Astrocyte (in vitro differentiated cells and primary cell): ENCODE data around the gene SERTM1. TPM values are rescaled to one million over a fixed set of nuclear protein-coding genes. Genes with fewer than 3 reads are reported as not detected.

Experiments
- DNase-seq: peaks from one replicate; pipeline ENCODE4 v3.0.0-alpha.2; 2010; ENCODE audit warnings: low read depth
- FAIRE-seq: peaks from 2 replicates; lab custom pipeline; 2011; peaks lifted over from hg19 to GRCh38; lab: Jason Lieb, UNC
- H2AFZ ChIP-seq: 2 replicates; pipeline ENCODE4 v1.6.0; 2012; ENCODE audit warnings: low read depth, low read length, inconsistent platforms
- H3K27ac ChIP-seq: 2 replicates; pipeline ENCODE4 v1.5.1; 2011; ENCODE audit warnings: low read depth, low read length, inconsistent platforms
- H3K27me3 ChIP-seq: 2 replicates; pipeline ENCODE4 v1.6.0; 2011; ENCODE audit warnings: low read length, inconsistent platforms; ENCODE audit not compliant: insufficient read depth
- H3K36me3 ChIP-seq: 2 replicates; pipeline ENCODE4 v1.5.1; 2011; ENCODE audit warnings: low read length, inconsistent platforms; ENCODE audit not compliant: insufficient read depth
- H3K4me1 ChIP-seq: 2 replicates; pipeline ENCODE4 v1.5.1; 2011; ENCODE audit warnings: low read length, inconsistent platforms; ENCODE audit not compliant: insufficient read depth
- H3K4me2 ChIP-seq: 2 replicates; pipeline ENCODE4 v1.6.0; 2012; ENCODE audit warnings: low read length, inconsistent platforms
- H3K4me3 ChIP-seq: 2 replicates; pipeline ENCODE4 v1.5.1; 2011; ENCODE audit warnings: low read depth, mild to moderate bottlenecking, low read length, inconsistent platforms; ENCODE audit not compliant: insufficient read depth
- H3K79me2 ChIP-seq: 2 replicates; pipeline ENCODE4 v1.6.0; 2012; ENCODE audit warnings: mild to moderate bottlenecking, low read length, inconsistent platforms; ENCODE audit not compliant: insufficient read depth
- H3K9ac ChIP-seq: 2 replicates; pipeline ENCODE4 v1.6.0; 2012; ENCODE audit warnings: mild to moderate bottlenecking, low read length, inconsistent platforms
- H3K9me3 ChIP-seq: 2 replicates; pipeline ENCODE4 v1.5.1; 2012; ENCODE audit warnings: low read depth, mild to moderate bottlenecking, low read length, inconsistent platforms; ENCODE audit not compliant: insufficient read depth
- H4K20me1 ChIP-seq: 2 replicates; pipeline ENCODE4 v1.6.0; 2012; ENCODE audit warnings: low read length, inconsistent platforms; ENCODE audit not compliant: insufficient read depth
- H3K27ac Mint-ChIP-seq: one replicate; pipeline ENCODE4 v1.8.0; 2021; ENCODE audit warnings: mild to moderate bottlenecking, mixed read lengths; ENCODE audit not compliant: unreplicated experiment
- H3K27me3 Mint-ChIP-seq: one replicate; pipeline ENCODE4 v1.8.0; 2021; ENCODE audit warnings: low read depth, mixed read lengths; ENCODE audit not compliant: unreplicated experiment
- H3K36me3 Mint-ChIP-seq: one replicate; pipeline ENCODE4 v1.8.0; 2021; ENCODE audit warnings: low read depth, mixed read lengths; ENCODE audit not compliant: unreplicated experiment
- H3K4me1 Mint-ChIP-seq: one replicate; pipeline ENCODE4 v1.8.0; 2021; ENCODE audit warnings: low read depth, mixed read lengths; ENCODE audit not compliant: unreplicated experiment
- H3K4me3 Mint-ChIP-seq: one replicate; pipeline ENCODE4 v1.8.0; 2021; ENCODE audit warnings: mild to moderate bottlenecking, moderate library complexity, mixed read lengths; ENCODE audit not compliant: unreplicated experiment
- H3K9me3 Mint-ChIP-seq: one replicate; pipeline ENCODE4 v1.8.0; 2021; ENCODE audit warnings: mild to moderate bottlenecking, mixed read lengths; ENCODE audit not compliant: unreplicated experiment
- EZH2 ChIP-seq: IDR thresholded peaks from 2 replicates; pipeline ENCODE4 v1.6.1; 2012; ENCODE audit warnings: mild to moderate bottlenecking, low read length, inconsistent platforms; ENCODE audit not compliant: insufficient read depth
- total RNA-seq: library from RNA; stranded (reverse); gene quantifications from 2 replicates; pipeline ENCODE4 v1.2.1, GENCODE V29; 2021
- TF ChIP-seq, protein P1 (sequence below): IDR thresholded peaks from 2 replicates; pipeline ENCODE4 v1.5.1; 2011; ENCODE audit warnings: low read depth, mild to moderate bottlenecking, inconsistent platforms, low read length, moderate library complexity; ENCODE audit not compliant: insufficient read depth

Gene SERTM1
- total RNA-seq, 1 donor from 2014 or later: 0.34 TPM

DNA sequence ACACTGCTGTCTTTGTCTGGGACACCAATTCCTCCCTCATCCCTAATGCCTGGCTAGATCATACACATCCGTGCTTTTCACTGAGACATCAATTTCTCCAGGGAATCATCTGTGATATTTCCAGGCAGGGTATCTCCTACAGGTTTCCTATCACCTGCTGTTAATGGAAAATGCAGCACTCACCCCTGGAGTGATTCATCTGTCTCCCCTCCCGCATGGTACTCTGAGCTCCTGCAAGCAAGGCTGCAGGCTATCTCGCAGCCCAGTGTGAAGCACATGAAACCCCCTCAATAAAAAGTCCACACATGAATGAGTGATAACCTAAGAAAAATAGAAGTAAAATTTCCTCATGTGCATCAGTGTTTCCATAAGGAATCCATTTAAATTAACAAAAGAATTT lies 38.5 kb downstream of the SERTM1 start:
- no peaks in the 10 kb centered on the region for H3K79me2 ChIP-seq
- H3K9me3 Mint-ChIP-seq: no peaks in the 10 kb centered on the region
- peak overlapping the region; percentile 44 for H3K4me2 ChIP-seq
- H2AFZ ChIP-seq: no peak overlapping the region
- no peak for DNase-seq
- H3K4me3 ChIP-seq: no peak overlapping the region
- H3K27me3 Mint-ChIP-seq: no peaks in the 10 kb centered on the region
- H3K9me3 ChIP-seq: no peaks in the 10 kb centered on the region
- H3K4me3 Mint-ChIP-seq: no peak overlapping the region
- H3K27me3 ChIP-seq: no peaks in the 10 kb centered on the region
- no peak overlapping the region for H3K9ac ChIP-seq
- H3K4me1 Mint-ChIP-seq: peaks cover 44% of the 10 kb centered on the region
- no peak for FAIRE-seq
- H3K36me3 ChIP-seq: no peaks in the 10 kb centered on the region
- no peaks in the 10 kb centered on the region for H4K20me1 ChIP-seq
- no peak overlapping the region for H3K27ac ChIP-seq
- H3K36me3 Mint-ChIP-seq: peaks cover 3% of the 10 kb centered on the region
- H3K27ac Mint-ChIP-seq: no peak overlapping the region
- no peak for TF ChIP-seq EZH2
- TF ChIP-seq, protein P1, sequence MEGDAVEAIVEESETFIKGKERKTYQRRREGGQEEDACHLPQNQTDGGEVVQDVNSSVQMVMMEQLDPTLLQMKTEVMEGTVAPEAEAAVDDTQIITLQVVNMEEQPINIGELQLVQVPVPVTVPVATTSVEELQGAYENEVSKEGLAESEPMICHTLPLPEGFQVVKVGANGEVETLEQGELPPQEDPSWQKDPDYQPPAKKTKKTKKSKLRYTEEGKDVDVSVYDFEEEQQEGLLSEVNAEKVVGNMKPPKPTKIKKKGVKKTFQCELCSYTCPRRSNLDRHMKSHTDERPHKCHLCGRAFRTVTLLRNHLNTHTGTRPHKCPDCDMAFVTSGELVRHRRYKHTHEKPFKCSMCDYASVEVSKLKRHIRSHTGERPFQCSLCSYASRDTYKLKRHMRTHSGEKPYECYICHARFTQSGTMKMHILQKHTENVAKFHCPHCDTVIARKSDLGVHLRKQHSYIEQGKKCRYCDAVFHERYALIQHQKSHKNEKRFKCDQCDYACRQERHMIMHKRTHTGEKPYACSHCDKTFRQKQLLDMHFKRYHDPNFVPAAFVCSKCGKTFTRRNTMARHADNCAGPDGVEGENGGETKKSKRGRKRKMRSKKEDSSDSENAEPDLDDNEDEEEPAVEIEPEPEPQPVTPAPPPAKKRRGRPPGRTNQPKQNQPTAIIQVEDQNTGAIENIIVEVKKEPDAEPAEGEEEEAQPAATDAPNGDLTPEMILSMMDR: no peak
- peaks cover 9% of the 10 kb centered on the region for H3K4me1 ChIP-seq

DNA sequence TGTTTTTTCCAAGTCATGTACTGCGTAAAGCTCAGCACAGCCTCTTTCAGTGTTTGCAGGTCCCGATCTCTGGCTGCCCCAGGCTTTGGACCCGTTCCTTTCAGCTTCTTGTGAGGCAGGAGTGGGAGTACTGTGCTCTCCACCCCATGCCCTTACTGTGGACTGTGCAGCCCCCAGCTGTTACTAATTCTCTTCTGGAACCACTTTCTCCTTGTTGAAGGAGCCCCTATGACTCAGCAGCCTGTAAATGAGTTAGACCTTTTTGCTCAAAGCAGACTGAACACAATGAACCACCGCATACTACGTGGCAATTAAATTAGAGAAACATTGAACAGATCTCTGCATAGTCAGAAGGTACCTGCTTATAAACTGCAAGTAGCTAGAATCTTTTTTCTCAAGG lies 39.0 kb downstream of the SERTM1 start:
- FAIRE-seq (no peak), DNase-seq (peak; percentile 86)
- TF ChIP-seq, protein P1: no peak
- no peak for TF ChIP-seq EZH2
- Histone ChIP-seq H3K36me3 (no peaks in the 10 kb centered on the region), H3K4me1 (peaks cover 9% of the 10 kb centered on the region), H3K27me3 (no peaks in the 10 kb centered on the region), H3K4me3 (no peak overlapping the region), H3K4me2 (peak overlapping the region; percentile 44), H2AFZ (peak overlapping the region; percentile 11), H3K9ac (no peak overlapping the region), H3K9me3 (no peaks in the 10 kb centered on the region), H3K27ac (peak overlapping the region; percentile 1), H4K20me1 (no peaks in the 10 kb centered on the region), H3K79me2 (no peaks in the 10 kb centered on the region)
- Mint-ChIP-seq H3K4me1 (peaks cover 47% of the 10 kb centered on the region), H3K4me3 (no peak overlapping the region), H3K27ac (no peak overlapping the region), H3K36me3 (peaks cover 3% of the 10 kb centered on the region), H3K27me3 (no peaks in the 10 kb centered on the region), H3K9me3 (no peaks in the 10 kb centered on the region)

DNA sequence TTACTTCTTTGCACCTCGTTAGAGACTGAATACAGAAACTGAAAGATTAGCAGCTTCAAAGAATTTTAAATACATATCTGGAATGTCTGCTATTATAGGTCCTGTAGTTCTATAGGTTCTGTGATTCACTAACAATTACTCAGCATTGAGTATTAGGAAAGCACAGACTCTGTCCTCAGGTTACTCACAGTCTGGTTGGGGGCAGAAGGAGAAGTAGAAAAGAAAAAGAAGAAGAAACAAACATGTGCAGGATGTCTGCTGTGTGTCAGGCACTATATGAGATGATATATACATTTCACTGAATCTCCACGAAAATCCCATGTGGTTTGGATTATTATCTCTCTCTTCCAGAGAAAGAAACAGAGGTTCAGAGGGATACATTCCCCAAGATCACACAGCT lies 40.1 kb downstream of the SERTM1 start:
- H4K20me1 ChIP-seq: no peaks in the 10 kb centered on the region
- H3K27me3 ChIP-seq: no peaks in the 10 kb centered on the region
- H3K4me3 Mint-ChIP-seq: no peak overlapping the region
- H3K4me2 ChIP-seq: no peak overlapping the region
- H3K9ac ChIP-seq: no peak overlapping the region
- FAIRE-seq: no peak
- no peaks in the 10 kb centered on the region for H3K9me3 ChIP-seq
- H2AFZ ChIP-seq: no peak overlapping the region
- no peak overlapping the region for H3K27ac ChIP-seq
- H3K9me3 Mint-ChIP-seq: no peaks in the 10 kb centered on the region
- H3K36me3 ChIP-seq: no peaks in the 10 kb centered on the region
- no peak overlapping the region for H3K4me3 ChIP-seq
- H3K4me1 ChIP-seq: peaks cover 17% of the 10 kb centered on the region
- no peaks in the 10 kb centered on the region for H3K79me2 ChIP-seq
- no peak overlapping the region for H3K27ac Mint-ChIP-seq
- TF ChIP-seq, protein P1: no peak
- no peak for TF ChIP-seq EZH2
- peaks cover 3% of the 10 kb centered on the region for H3K36me3 Mint-ChIP-seq
- H3K4me1 Mint-ChIP-seq: peaks cover 54% of the 10 kb centered on the region
- H3K27me3 Mint-ChIP-seq: no peaks in the 10 kb centered on the region
- DNase-seq: peak; percentile 13
